Stimulated activated CD4-positive, alpha-beta T cell treated with anti-CD3 and anti-CD28 coated beads, Interleukin-15, amount 100 ng/mL, for 48 hours (primary cell): ENCODE data around the gene ACTR5.
A peak's percentile ranks its signal among the peaks of the same experiment; 100 is the strongest.
"Not testable (repeated sequence)": the region's sequence is repeated elsewhere in the genome, so short reads cannot be mapped to it uniquely, and the experiment has no call there.

Experiments used
- DNase-seq, 2 donors: peaks; one replicate each; pipeline ENCODE4 v3.0.0-alpha.2; 2020; ENCODE audit warnings: low read depth in 2 of 2

The ACTR5 gene

GRCh38 chr20:38764567-38765318 is 16.5 kb downstream of the ACTR5 start:
- peak; percentile 47 to 54 for DNase-seq

DNA sequence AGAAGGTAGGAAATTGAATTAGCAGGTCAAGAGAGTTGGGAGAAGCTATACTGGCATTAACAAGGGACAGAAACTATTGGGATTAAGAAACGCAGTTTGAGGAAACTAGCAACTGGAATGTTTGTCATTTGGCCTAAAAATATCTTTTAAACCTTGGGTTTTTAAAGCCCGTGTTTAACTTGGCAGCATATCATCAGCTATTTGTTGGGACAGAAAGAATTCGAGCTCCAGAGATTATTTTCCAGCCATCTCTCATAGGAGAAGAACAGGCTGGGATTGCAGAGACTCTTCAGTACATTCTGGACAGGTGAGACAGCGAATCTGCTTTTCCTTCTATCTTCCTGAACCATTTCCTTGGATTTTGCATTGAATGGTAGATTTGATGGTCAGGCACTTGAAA is 17.8 kb downstream of the ACTR5 start:
- no peak for DNase-seq

GRCh38 chr20:38769376-38770295 is 21.4 kb downstream of the ACTR5 start:
- no peak for DNase-seq

GRCh38 chr20:38770546-38770945 is 22.3 kb downstream of the ACTR5 start:
- no peak for DNase-seq

DNA sequence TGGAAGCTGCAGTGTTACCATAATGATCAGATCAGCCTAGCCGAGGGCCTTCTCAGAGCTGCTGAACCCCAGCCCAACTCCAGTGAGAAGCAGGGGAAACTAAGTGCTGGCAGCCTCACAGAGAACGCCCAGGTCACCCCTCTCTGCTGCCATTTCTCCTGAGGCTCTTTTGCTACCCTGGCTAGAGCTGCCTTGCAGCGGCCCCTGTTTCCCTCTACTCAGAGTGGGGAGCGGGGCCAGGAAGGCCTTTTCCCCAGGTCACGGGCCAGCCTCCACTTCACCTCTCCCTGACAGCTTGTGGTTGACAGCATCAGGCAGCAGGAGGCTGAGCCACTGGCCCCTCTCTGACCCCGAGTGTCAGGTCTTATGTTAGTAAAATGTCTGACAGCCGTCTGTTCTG is 22.7 kb downstream of the ACTR5 start:
- no peak for DNase-seq

DNA sequence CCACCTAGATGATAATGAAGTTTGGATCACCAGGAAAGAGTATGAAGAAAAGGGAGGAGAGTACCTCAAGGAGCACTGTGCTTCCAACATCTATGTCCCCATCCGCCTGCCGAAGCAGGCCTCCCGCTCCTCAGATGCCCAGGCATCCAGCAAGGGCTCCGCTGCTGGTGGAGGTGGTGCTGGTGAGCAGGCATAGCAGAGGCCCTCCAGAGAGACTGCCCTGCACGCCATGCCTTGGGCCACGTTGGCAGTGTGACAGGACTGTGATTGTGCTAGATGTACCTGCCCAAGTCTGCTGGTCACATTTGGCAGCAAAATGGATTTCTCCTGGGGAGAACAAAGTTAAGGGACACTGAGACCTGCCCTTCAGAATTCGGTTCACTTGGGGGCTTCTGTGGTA is 23.4 kb downstream of the ACTR5 start:
- DNase-seq: no peak

- no peak for DNase-seq
Measured at GRCh38 chr20:38774167-38774566, 25.9 kb downstream of the ACTR5 start.

GRCh38 chr20:38776363-38776762 is 28.1 kb downstream of the ACTR5 start:
- DNase-seq: no peak

- no peak for DNase-seq
Measured at GRCh38 chr20:38779247-38780097, 31.2 kb downstream of the ACTR5 start.

DNA sequence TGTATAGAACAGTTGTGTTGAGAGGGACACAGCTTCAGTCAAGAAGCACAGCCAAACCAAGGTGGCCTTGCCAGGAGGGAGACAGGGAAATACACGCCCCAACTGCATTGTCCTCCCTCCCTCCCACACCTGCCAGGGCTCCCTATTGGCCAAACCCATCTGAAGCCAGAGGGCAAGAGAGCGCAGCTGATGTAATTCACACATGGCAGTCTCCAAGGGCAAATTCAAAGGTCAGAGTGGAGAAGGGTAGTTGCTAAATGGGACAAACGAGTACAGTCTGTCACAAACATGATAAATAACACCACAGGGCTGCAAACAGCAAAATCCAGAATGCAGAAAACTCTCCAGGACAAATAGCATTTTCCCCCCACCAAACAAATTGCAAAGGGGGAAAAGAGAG is 34.0 kb downstream of the ACTR5 start:
- DNase-seq: no peak

- DNase-seq: no peak
Measured at GRCh38 chr20:38787870-38788269, 39.6 kb downstream of the ACTR5 start.

GRCh38 chr20:38789503-38790199 is 41.4 kb downstream of the ACTR5 start:
- no peak for DNase-seq

- peak in 1 of 2 donors; percentile 35 for DNase-seq
Measured at GRCh38 chr20:38790200-38791053, 42.2 kb downstream of the ACTR5 start.

- DNase-seq: no peak
Measured at GRCh38 chr20:38791291-38791690, 43.0 kb downstream of the ACTR5 start.

DNA sequence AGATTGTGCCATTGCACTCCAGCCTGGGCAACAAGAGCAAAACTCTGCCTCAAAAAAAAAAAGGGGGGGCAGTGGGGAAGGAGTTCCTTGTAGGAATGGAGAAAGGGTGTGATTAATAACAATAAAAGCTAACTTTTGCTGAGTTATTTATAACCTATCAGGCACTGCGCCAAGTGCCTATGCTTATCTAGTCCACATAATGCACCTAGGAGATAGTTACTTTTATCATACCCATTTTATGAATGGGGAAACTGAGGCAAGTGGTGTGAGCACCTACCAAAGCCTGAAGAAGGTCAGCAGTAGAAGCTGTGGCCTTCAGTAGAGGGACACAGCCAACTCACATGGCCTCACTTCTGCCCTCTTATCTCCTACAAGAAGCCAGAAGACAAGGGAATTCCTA is 43.7 kb downstream of the ACTR5 start:
- no peak for DNase-seq

- not testable (repeated sequence) for DNase-seq
Measured at GRCh38 chr20:38794057-38794456, 45.8 kb downstream of the ACTR5 start.

- DNase-seq: no peak
Measured at GRCh38 chr20:38798266-38798665, 50.0 kb downstream of the ACTR5 start.

- DNase-seq: no peak
Measured at GRCh38 chr20:38799203-38799602, 50.9 kb downstream of the ACTR5 start.

- no peak for DNase-seq
Measured at GRCh38 chr20:38800882-38801281, 52.6 kb downstream of the ACTR5 start.

GRCh38 chr20:38804221-38804620 is 56.0 kb downstream of the ACTR5 start:
- no peak for DNase-seq
